Parathyroid adenoma (tissue), 2 donors: Measurements from ENCODE around the gene CDA.

ENCODE experiments used
- H2AFZ ChIP-seq: fragments of 300-600 bp; sonication (generic); one replicate; pipeline ENCODE4 v1.7.0; 2017; ENCODE audit warnings: antibody characterized with exemption, mild to moderate bottlenecking
- H3K27ac ChIP-seq: fragments of 300-600 bp; sonication (generic); one replicate; pipeline ENCODE4 v1.7.0; 2017
- H3K27me3 ChIP-seq: fragments of 300-600 bp; sonication (generic); one replicate; pipeline ENCODE4 v1.7.0; 2017; ENCODE audit warnings: low read length; ENCODE audit not compliant: control insufficient read depth, insufficient read depth
- H3K36me3 ChIP-seq: fragments of 300-600 bp; sonication (generic); one replicate; pipeline ENCODE4 v1.7.0; 2017; ENCODE audit warnings: low read length; ENCODE audit not compliant: control insufficient read depth, insufficient read depth
- H3K4me1 ChIP-seq: fragments of 300-600 bp; sonication (generic); one replicate; pipeline ENCODE4 v1.7.0; 2017; ENCODE audit warnings: control low read depth
- H3K4me2 ChIP-seq: fragments of 300-600 bp; sonication (generic); one replicate; pipeline ENCODE4 v1.7.0; 2017; ENCODE audit warnings: low read length
- H3K4me3 ChIP-seq: fragments of 300-600 bp; sonication (generic); one replicate; pipeline ENCODE4 v1.7.0; 2017; ENCODE audit warnings: low read depth, low read length
- H3K79me2 ChIP-seq: fragments of 300-600 bp; sonication (generic); one replicate; pipeline ENCODE4 v1.7.0; 2017; ENCODE audit warnings: control low read depth
- H3K9ac ChIP-seq: fragments of 300-600 bp; sonication (generic); one replicate; pipeline ENCODE4 v1.7.0; 2017; ENCODE audit warnings: mild to moderate bottlenecking
- H3K9me3 ChIP-seq: fragments of 300-600 bp; sonication (generic); one replicate; pipeline ENCODE4 v1.7.0; 2017; ENCODE audit warnings: low read length; ENCODE audit not compliant: control insufficient read depth
- CTCF ChIP-seq: fragments of 300-600 bp; sonication (generic); IDR thresholded peaks from one replicate; pipeline ENCODE4 v1.7.0; 2017; ENCODE audit warnings: antibody characterized with exemption, mild to moderate bottlenecking
- donor health status: primary hyperparathyroidism.

The CDA gene

DNA sequence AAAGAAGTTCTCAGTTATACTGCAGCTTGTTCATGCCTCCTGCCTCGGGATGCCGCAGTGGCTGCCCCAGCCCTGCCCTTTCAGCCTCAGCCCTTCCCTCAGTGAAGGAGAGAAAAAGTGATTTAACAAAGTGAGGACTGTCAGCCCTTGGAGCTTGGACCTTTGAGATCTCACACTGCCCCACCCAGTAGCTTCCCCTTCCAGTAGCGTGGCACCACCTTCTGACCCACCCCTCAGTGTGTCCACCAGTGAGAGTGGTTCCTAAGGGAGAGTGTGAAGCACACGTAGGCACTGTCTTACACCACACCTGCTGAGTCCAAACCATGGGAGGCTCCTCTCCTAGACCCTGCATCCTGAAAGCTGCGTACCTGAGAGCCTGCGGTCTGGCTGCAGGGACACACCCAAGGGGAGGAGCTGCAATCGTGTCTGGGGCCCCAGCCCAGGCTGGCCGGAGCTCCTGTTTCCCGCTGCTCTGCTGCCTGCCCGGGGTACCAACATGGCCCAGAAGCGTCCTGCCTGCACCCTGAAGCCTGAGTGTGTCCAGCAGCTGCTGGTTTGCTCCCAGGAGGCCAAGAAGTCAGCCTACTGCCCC, at the start of gene CDA:
Gene CDA, plus strand, starts transcription at position 464 of the 592 bp plus-strand sequence. Its CDS starts 33 bp downstream, at position 497.
- H3K27me3 ChIP-seq, result no peaks in the 10 kb centered on the region
- H3K36me3 ChIP-seq, result no peaks in the 10 kb centered on the region
- H3K79me2 ChIP-seq, result no peaks in the 10 kb centered on the region
- H3K4me1 ChIP-seq, result no peaks in the 10 kb centered on the region
- no peak within 1 kb of the TSS for H3K4me2 ChIP-seq
- H3K9ac ChIP-seq, result no peak within 1 kb of the TSS
- peak within 1 kb of the TSS; percentile 42 for H3K27ac ChIP-seq
- no peak within 1 kb of the TSS for H3K4me3 ChIP-seq
- no peak for TF ChIP-seq CTCF
- H3K9me3 ChIP-seq, result no peaks in the 10 kb centered on the region
- H2AFZ ChIP-seq, result peak within 1 kb of the TSS; percentile 28

GRCh38 chr1:20540281-20540680, 48.6 kb upstream of the CDA start:
- H2AFZ ChIP-seq, result no peak overlapping the region
- no peak overlapping the region for H3K9ac ChIP-seq
- no peak overlapping the region for H3K4me3 ChIP-seq
- no peaks in the 10 kb centered on the region for H3K4me1 ChIP-seq
- H3K27me3 ChIP-seq, result no peaks in the 10 kb centered on the region
- H3K27ac ChIP-seq, result no peak overlapping the region
- no peaks in the 10 kb centered on the region for H3K9me3 ChIP-seq
- H3K4me2 ChIP-seq, result no peak overlapping the region
- no peak for TF ChIP-seq CTCF
- no peaks in the 10 kb centered on the region for H3K79me2 ChIP-seq
- no peaks in the 10 kb centered on the region for H3K36me3 ChIP-seq

GRCh38 chr1:20546637-20547036, 42.3 kb upstream of the CDA start:
- TF ChIP-seq CTCF, result no peak
- Histone ChIP-seq H3K79me2 (no peaks in the 10 kb centered on the region), H3K27me3 (no peaks in the 10 kb centered on the region)

DNA sequence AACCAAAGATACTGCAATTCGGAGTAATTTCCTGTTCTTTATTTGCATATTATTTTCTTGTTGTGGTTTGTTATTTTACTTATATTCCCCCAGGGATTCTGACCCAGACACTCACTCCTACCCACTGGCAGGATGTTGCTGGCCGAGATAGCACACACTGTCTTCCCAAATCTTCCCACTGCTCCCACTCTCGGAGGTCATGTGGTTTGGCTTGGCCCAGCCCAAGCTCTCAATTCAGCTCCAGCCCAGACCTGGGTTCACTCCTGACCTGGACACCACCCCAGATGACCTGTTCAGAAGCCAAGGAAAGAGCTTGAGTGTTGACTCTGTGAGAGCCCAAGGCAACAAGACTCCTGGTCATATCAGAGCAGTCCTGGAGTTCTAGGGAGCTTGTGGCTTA, 37.7 kb upstream of the CDA start:
- TF ChIP-seq CTCF, result no peak
- no peak overlapping the region for H3K9ac ChIP-seq
- no peak overlapping the region for H2AFZ ChIP-seq
- H3K9me3 ChIP-seq, result no peaks in the 10 kb centered on the region
- H3K4me1 ChIP-seq, result peaks cover 2% of the 10 kb centered on the region
- no peaks in the 10 kb centered on the region for H3K79me2 ChIP-seq
- H3K36me3 ChIP-seq, result no peaks in the 10 kb centered on the region
- H3K4me3 ChIP-seq, result no peak overlapping the region
- H3K27me3 ChIP-seq, result no peaks in the 10 kb centered on the region
- H3K4me2 ChIP-seq, result no peak overlapping the region
- no peak overlapping the region for H3K27ac ChIP-seq

More at GRCh38 chr1:20546637-20547036, 42.3 kb upstream of the CDA start:
- no peak overlapping the region for H3K27ac ChIP-seq
- no peak overlapping the region for H2AFZ ChIP-seq
- no peaks in the 10 kb centered on the region for H3K36me3 ChIP-seq
- no peak overlapping the region for H3K4me2 ChIP-seq
- H3K4me3 ChIP-seq, result no peak overlapping the region
- no peaks in the 10 kb centered on the region for H3K4me1 ChIP-seq
- H3K9me3 ChIP-seq, result no peaks in the 10 kb centered on the region
- no peak overlapping the region for H3K9ac ChIP-seq
